Prostate gland (tissue), 2 donors: ENCODE data around the gene FCN2.

ENCODE experiments used
- POLR2A ChIP-seq: fragments of 450-650 bp; IDR thresholded peaks from one replicate; pipeline ENCODE4 v1.6.1; 2016; ENCODE audit warnings: antibody characterized with exemption, mild to moderate bottlenecking
- TF ChIP-seq, protein P1 (sequence below), 4 experiments: fragments of 200-600 bp in 2 of 4; fragments of 450-650 bp in 2 of 4; sonication (generic) in 2 of 4; IDR thresholded peaks; 1 replicate in 3 of 4; 2 replicates in 1 of 4; pipeline ENCODE4 v1.5.1; 2016 to 2019; ENCODE audit warnings: antibody characterized with exemption in 4 of 4, mild to moderate bottlenecking in 2 of 4, moderate library complexity in 2 of 4

DNA sequence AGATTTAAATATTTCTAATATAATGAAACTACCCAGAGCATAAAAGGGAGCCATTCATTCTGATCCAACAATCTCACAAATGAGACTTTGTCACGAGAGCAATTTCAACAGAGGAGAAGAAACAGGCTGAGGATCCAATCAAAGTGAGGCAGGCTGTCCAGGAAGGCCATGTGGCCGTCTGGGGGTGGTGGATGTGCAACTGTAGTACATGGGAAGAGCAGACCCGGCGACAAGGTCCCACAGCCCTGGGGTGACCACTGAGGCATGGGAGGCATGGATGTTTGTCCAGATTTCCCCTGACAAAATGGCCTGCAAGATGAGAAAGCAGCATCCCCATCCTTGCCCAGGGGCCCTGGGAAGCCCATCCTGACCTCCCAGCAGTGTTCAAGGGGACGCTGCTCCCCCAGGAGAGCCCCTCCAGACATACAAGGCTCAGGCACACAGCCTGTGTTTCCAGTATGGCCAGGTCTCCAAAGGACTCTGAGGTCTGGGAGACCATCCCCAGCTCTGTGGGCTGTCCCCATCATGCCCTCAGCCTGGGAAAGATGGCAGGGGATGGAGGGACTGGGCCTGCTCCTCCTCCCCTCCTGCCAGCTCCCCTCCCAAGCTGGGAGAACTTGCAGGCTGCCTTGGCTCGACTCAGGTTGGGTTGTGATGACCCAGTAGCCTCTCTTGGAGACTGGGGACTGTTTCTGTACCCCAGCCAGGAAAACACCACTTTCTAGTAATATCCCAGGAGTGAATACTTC is 27.5 kb upstream of the FCN2 start:
- TF ChIP-seq, protein P1, sequence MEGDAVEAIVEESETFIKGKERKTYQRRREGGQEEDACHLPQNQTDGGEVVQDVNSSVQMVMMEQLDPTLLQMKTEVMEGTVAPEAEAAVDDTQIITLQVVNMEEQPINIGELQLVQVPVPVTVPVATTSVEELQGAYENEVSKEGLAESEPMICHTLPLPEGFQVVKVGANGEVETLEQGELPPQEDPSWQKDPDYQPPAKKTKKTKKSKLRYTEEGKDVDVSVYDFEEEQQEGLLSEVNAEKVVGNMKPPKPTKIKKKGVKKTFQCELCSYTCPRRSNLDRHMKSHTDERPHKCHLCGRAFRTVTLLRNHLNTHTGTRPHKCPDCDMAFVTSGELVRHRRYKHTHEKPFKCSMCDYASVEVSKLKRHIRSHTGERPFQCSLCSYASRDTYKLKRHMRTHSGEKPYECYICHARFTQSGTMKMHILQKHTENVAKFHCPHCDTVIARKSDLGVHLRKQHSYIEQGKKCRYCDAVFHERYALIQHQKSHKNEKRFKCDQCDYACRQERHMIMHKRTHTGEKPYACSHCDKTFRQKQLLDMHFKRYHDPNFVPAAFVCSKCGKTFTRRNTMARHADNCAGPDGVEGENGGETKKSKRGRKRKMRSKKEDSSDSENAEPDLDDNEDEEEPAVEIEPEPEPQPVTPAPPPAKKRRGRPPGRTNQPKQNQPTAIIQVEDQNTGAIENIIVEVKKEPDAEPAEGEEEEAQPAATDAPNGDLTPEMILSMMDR (IDR thresholded peaks at IDR 0.05): no peak
- TF ChIP-seq POLR2A: no peak
